Caco-2 (cell line): ENCODE measurements around the gene FRMD8. TPM values are rescaled to one million over a fixed set of nuclear protein-coding genes. Genes with fewer than 3 reads are reported as not detected.
A peak's percentile ranks its signal among the peaks of the same experiment; 100 is the strongest.
"Not testable (repeated sequence)": the region's sequence is repeated elsewhere in the genome, so short reads cannot be mapped to it uniquely, and the experiment has no call there.

Experiments
- BruUV-seq: library from RNA; stranded (reverse); fragments of 400-500 nt; replicated peaks from 2 replicates; lab custom pipeline; 2021; lab: Mats Ljungman, UMichigan
- CTCF ChIA-PET: fragments of 300-600 bp; sonication (Branson Sonifier 250); formaldehyde crosslinking; loops from one replicate; lab custom pipeline; 2022; ENCODE audit warnings: antibody characterized with exemption; lab: Charles Lee
- POLR2A ChIA-PET: fragments of 300-600 bp; sonication (Branson Sonifier 250); formaldehyde crosslinking; loops from one replicate; lab custom pipeline; 2022; ENCODE audit warnings: antibody characterized with exemption; lab: Charles Lee
- DNase-seq, 2 experiments: peaks; one replicate each; pipeline versions ENCODE4 v3.0.0 to v3.0.0-alpha.2; 2020 to 2022
- H3K27me3 ChIP-seq: replicated peaks from 2 replicates; pipeline ENCODE4 v1.6.0; 2011; ENCODE audit warnings: low read length; ENCODE audit not compliant: control insufficient read depth, insufficient read depth
- H3K36me3 ChIP-seq: 2 replicates; pipeline ENCODE4 v1.5.1; 2011; ENCODE audit warnings: low read length; ENCODE audit not compliant: control insufficient read depth, insufficient read depth
- H3K4me1 ChIP-seq: fragments of 250-450 bp; sonication (Bioruptor Pico); 2 replicates; pipeline ENCODE4 v1.5.1; 2020; ENCODE audit warnings: mild to moderate bottlenecking
- H3K4me3 ChIP-seq: 2 replicates; pipeline ENCODE4 v1.5.1; 2011; ENCODE audit warnings: low read depth, mild to moderate bottlenecking, control low read depth, low read length
- H3K9me3 ChIP-seq: fragments of 250-450 bp; sonication (Bioruptor Pico); 2 replicates; pipeline ENCODE4 v1.5.1; 2020; ENCODE audit warnings: mild to moderate bottlenecking, moderate library complexity
- H3K27ac Mint-ChIP-seq: one replicate; pipeline ENCODE4 v1.8.0; 2022; ENCODE audit warnings: mixed read lengths; ENCODE audit not compliant: unreplicated experiment
- H3K27me3 Mint-ChIP-seq: one replicate; pipeline ENCODE4 v1.8.0; 2022; ENCODE audit warnings: mixed read lengths; ENCODE audit not compliant: insufficient read depth, unreplicated experiment
- H3K36me3 Mint-ChIP-seq: one replicate; pipeline ENCODE4 v1.8.0; 2022; ENCODE audit warnings: mild to moderate bottlenecking, mixed read lengths; ENCODE audit not compliant: insufficient read depth, unreplicated experiment
- H3K4me1 Mint-ChIP-seq: one replicate; pipeline ENCODE4 v1.8.0; 2022; ENCODE audit warnings: low read depth, mixed read lengths; ENCODE audit not compliant: unreplicated experiment
- H3K4me3 Mint-ChIP-seq: one replicate; pipeline ENCODE4 v1.8.0; 2022; ENCODE audit warnings: mild to moderate bottlenecking, moderate library complexity, mixed read lengths; ENCODE audit not compliant: unreplicated experiment
- H3K9me3 Mint-ChIP-seq: one replicate; pipeline ENCODE4 v1.8.0; 2022; ENCODE audit warnings: mixed read lengths; ENCODE audit not compliant: unreplicated experiment
- intact Hi-C: fragments of 100-400 bp; cut with micrococcal nuclease; formaldehyde crosslinking; loops from one replicate; pipeline ENCODE4 v1.10.0; 2022; ENCODE audit not compliant: unreplicated experiment
- total RNA-seq: library from RNA; stranded (reverse); gene quantifications from 2 replicates; pipeline ENCODE4 v1.2.3, GENCODE V29; 2022
- TF ChIP-seq, protein P1 (sequence below), 2 experiments: fragments of 200-600 bp in 1 of 2; IDR thresholded peaks; 1 replicate in 1 of 2; 2 replicates in 1 of 2; pipeline versions ENCODE4 v1.5.1 to v1.8.0; 2011 to 2022; ENCODE audit warnings: antibody characterized with exemption in 1 of 2, control low read depth in 1 of 2, inconsistent platforms in 1 of 2, low read depth in 1 of 2, low read length in 1 of 2, mild to moderate bottlenecking in 1 of 2, moderate library complexity in 1 of 2; ENCODE audit not compliant: insufficient read depth in 1 of 2, severe bottlenecking in 1 of 2, unreplicated experiment in 1 of 2

The FRMD8 gene
- total RNA-seq, 1 experiment from 2014 or later: 38.2 TPM

DNA sequence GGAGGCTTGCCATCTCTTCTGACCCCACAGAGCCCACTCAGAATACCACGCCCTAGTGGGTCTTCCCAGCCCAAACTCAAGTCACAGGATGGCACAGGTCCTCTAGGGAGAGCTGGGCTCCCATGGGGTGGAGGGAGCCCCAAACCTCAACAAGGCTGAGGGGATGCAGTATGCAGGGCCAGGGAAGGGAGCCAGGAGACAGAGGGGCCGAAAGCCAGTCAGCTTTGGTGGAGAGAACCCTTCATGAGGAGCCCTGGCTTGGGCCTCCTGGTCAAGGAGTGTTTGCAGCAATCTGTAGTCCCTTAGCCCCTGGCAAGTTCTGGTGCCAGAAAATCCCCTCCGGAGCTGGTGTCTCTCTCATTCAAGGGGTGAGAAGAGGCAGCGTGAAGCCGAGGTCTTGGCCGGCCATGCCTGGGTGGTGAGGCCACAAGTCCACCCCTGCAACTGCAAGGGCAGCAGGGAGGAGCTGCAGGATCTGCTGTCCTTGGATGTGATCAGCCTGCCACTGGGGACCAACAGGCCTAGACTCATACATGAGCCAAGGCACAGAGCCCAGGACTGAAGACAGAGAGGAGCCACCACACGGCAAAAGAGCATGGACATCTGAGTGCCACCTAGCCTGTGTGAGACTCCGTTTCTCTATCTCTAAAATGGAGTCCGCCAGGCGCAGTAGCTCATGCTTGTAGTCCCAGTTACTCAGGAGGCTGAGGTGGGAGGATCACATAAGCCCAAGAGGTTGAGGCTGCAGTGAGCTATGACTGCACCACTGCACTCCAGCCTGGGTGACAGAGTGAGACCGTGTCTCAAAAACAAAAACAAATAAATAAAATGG, 60.2 kb downstream of the FRMD8 start:
- no peak for DNase-seq
- Mint-ChIP-seq H3K4me3 (no peak overlapping the region), H3K4me1 (peaks cover 36% of the 10 kb centered on the region), H3K9me3 (no peaks in the 10 kb centered on the region), H3K36me3 (peaks cover 77% of the 10 kb centered on the region), H3K27ac (peak overlapping the region; percentile 17), H3K27me3 (no peaks in the 10 kb centered on the region)
- Histone ChIP-seq H3K4me1 (peaks cover 43% of the 10 kb centered on the region), H3K4me3 (no peak overlapping the region), H3K36me3 (no peaks in the 10 kb centered on the region), H3K9me3 (0 out of 2 replicates have a peak, but pooled peaks cover 3% of the 10 kb centered on the region), H3K27me3 (no peaks in the 10 kb centered on the region)
- CTCF ChIA-PET: interaction anchor here (0.5 to 1.3 kb wide), 2 partner anchors 22 to 65 kb away, joined by 5 to 6 read pairs; no protein-coding TSS in a partner anchor
- intact Hi-C loops: no loop called here
- BruUV-seq: no TSS peak
- POLR2A ChIA-PET: interaction anchor here (0.6 to 1.0 kb wide), 2 partner anchors 24 to 43 kb away, joined by 3 to 5 read pairs; partner anchors contain the start of gene NEAT1
- TF ChIP-seq, protein P1, sequence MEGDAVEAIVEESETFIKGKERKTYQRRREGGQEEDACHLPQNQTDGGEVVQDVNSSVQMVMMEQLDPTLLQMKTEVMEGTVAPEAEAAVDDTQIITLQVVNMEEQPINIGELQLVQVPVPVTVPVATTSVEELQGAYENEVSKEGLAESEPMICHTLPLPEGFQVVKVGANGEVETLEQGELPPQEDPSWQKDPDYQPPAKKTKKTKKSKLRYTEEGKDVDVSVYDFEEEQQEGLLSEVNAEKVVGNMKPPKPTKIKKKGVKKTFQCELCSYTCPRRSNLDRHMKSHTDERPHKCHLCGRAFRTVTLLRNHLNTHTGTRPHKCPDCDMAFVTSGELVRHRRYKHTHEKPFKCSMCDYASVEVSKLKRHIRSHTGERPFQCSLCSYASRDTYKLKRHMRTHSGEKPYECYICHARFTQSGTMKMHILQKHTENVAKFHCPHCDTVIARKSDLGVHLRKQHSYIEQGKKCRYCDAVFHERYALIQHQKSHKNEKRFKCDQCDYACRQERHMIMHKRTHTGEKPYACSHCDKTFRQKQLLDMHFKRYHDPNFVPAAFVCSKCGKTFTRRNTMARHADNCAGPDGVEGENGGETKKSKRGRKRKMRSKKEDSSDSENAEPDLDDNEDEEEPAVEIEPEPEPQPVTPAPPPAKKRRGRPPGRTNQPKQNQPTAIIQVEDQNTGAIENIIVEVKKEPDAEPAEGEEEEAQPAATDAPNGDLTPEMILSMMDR (IDR thresholded peaks at IDR 0.05; ENCODE audit: insufficient read depth in 1 of 2, low read depth in 1 of 2, low read length in 1 of 2, severe bottlenecking in 1 of 2, unreplicated experiment in 1 of 2): no peak

DNA sequence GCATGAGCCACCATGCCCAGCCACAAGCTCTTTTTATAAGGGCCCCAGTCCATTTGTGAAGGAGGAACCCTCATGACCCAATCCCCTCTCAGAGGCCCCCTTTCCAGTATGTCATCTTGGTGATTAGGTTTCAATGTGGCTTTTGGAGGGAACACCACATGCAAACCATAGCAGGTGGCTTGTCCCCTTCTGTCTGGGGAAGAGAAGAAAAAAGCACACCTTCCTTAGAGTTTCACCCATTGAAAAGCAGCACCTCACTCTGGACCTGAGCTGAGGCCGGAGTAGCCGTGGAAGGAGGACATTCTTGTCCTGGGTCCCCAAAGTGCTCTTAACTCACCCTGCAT, 61.6 kb downstream of the FRMD8 start:
- Mint-ChIP-seq H3K27me3 (no peaks in the 10 kb centered on the region), H3K27ac (peak overlapping the region; percentile 42), H3K36me3 (peaks cover 63% of the 10 kb centered on the region), H3K4me3 (no peak overlapping the region), H3K4me1 (peaks cover 31% of the 10 kb centered on the region), H3K9me3 (no peaks in the 10 kb centered on the region)
- ChIA-PET POLR2A (no interaction called here), CTCF (interaction anchor here (1.2 kb wide), 1 partner anchor 32 kb away, joined by 3 read pairs; no protein-coding TSS in a partner anchor)
- BruUV-seq: no TSS peak
- DNase-seq: no peak
- Histone ChIP-seq H3K27me3 (no peaks in the 10 kb centered on the region), H3K9me3 (0 out of 2 replicates have a peak, but pooled peaks cover 3% of the 10 kb centered on the region), H3K4me1 (peaks cover 30% of the 10 kb centered on the region), H3K4me3 (no peak overlapping the region), H3K36me3 (no peaks in the 10 kb centered on the region)
- intact Hi-C loops: no loop called here
- TF ChIP-seq, protein P1 (IDR thresholded peaks at IDR 0.05; ENCODE audit: insufficient read depth in 1 of 2, low read depth in 1 of 2, low read length in 1 of 2, severe bottlenecking in 1 of 2, unreplicated experiment in 1 of 2): no peak

DNA sequence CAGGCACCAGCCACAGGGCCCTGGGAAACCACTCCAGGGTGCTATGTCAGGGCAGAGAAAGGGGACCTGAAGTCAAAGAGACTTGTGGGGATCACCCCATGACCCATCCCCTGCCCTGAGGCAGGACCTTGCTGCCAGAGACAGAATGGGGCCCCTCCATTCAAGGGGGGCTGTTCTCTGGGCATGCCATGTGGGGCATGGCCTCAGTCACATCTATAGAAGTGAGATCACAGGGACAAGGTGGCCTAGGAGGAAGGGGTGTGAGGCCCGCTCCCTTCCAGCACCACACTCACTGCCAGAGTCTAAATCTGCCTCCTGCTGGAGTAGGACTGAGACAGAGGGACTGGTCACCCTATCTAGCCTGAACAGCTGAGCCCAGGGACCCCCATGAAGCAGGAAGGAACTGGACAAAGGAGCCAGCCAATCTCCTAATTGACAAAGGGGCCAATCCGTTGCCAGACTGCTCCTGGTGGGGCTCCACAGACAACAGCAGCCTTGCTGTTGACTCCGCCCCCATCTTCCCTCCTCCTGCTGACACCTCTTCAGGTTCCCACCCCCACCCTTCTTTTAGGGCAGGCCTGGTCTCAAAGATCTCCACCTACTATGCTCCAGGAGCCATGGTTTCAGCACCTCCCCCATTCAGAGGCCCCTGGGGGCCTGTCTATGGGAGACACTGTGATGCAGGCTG, 62.1 kb downstream of the FRMD8 start:
- Mint-ChIP-seq H3K27me3 (no peaks in the 10 kb centered on the region), H3K4me3 (no peak overlapping the region), H3K9me3 (no peaks in the 10 kb centered on the region), H3K4me1 (peaks cover 26% of the 10 kb centered on the region), H3K36me3 (peaks cover 58% of the 10 kb centered on the region), H3K27ac (peak overlapping the region; percentile 42)
- no TSS peak for BruUV-seq
- Histone ChIP-seq H3K27me3 (no peaks in the 10 kb centered on the region), H3K9me3 (0 out of 2 replicates have a peak, but pooled peaks cover 3% of the 10 kb centered on the region), H3K36me3 (no peaks in the 10 kb centered on the region), H3K4me3 (no peak overlapping the region), H3K4me1 (peaks cover 24% of the 10 kb centered on the region)
- intact Hi-C loops: no loop called here
- CTCF ChIA-PET: interaction anchor here (0.6 to 1.2 kb wide), 4 partner anchors 20 to 81 kb away, joined by 3 to 7 read pairs (median 4); no protein-coding TSS in a partner anchor
- TF ChIP-seq, protein P1 (IDR thresholded peaks at IDR 0.05; ENCODE audit: insufficient read depth in 1 of 2, low read depth in 1 of 2, low read length in 1 of 2, severe bottlenecking in 1 of 2, unreplicated experiment in 1 of 2): no peak
- POLR2A ChIA-PET: interaction anchor here (1.0 to 1.1 kb wide), 2 partner anchors 15 to 29 kb away, joined by 3 read pairs; no protein-coding TSS in a partner anchor
- DNase-seq: peak in 1 of 2 experiments; percentile 76

DNA sequence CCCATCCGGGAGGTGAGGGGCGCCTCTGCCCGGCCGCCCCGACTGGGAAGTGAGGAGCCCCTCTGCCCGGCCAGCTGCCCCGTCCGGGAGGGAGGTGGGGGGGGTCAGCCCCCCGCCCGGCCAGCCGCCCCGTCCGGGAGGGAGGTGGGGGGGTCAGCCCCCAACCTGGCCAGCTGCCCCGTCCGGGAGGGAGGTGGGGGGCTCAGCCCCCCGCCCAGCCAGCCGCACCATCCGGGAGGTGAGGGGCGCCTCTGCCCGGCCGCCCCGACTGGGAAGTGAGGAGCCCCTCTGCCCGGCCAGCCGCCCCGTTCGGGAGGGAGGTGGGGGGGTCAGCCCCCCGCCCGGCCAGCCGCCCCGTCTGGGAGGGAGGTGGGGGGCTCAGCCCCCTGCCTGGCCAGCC, 64.9 kb downstream of the FRMD8 start:
- H3K27me3 Mint-ChIP-seq, H3K4me3 ChIP-seq, CTCF ChIA-PET, H3K9me3 Mint-ChIP-seq, H3K9me3 ChIP-seq, BruUV-seq, POLR2A ChIA-PET, H3K36me3 ChIP-seq, DNase-seq, H3K4me3 Mint-ChIP-seq, H3K27ac Mint-ChIP-seq, H3K27me3 ChIP-seq, intact Hi-C loops: not testable (repeated sequence)
- H3K36me3 Mint-ChIP-seq: peaks cover 47% of the 10 kb centered on the region
- H3K4me1 Mint-ChIP-seq: peaks cover 30% of the 10 kb centered on the region
- H3K4me1 ChIP-seq: peaks cover 16% of the 10 kb centered on the region
